Activated CD8-positive, alpha-beta memory T cell treated with anti-CD3 and anti-CD28 coated beads for 36 hours (primary cell): Measurements from ENCODE around the gene KAT8. TPM values are rescaled to one million over a fixed set of nuclear protein-coding genes. Genes with fewer than 3 reads are reported as not detected.

Experiments
- CTCF ChIA-PET: fragments of 350-600 bp; sonication (Branson Sonifier 250); formaldehyde crosslinking; loops from one replicate; lab custom pipeline; 2021; ENCODE audit warnings: antibody characterized with exemption; lab: Charles Lee
- POLR2A ChIA-PET: fragments of 350-600 bp; sonication (Branson Sonifier 250); formaldehyde crosslinking; loops from one replicate; lab custom pipeline; 2021; ENCODE audit warnings: antibody characterized with exemption; lab: Charles Lee
- total RNA-seq, 2 experiments: library from RNA; stranded (reverse); gene quantifications; one replicate each; pipeline ENCODE4 v1.2.3, GENCODE V29; 2021

The KAT8 gene
- 10 to 100 TPM; 53.1 to 54.8 TPM for total RNA-seq

DNA sequence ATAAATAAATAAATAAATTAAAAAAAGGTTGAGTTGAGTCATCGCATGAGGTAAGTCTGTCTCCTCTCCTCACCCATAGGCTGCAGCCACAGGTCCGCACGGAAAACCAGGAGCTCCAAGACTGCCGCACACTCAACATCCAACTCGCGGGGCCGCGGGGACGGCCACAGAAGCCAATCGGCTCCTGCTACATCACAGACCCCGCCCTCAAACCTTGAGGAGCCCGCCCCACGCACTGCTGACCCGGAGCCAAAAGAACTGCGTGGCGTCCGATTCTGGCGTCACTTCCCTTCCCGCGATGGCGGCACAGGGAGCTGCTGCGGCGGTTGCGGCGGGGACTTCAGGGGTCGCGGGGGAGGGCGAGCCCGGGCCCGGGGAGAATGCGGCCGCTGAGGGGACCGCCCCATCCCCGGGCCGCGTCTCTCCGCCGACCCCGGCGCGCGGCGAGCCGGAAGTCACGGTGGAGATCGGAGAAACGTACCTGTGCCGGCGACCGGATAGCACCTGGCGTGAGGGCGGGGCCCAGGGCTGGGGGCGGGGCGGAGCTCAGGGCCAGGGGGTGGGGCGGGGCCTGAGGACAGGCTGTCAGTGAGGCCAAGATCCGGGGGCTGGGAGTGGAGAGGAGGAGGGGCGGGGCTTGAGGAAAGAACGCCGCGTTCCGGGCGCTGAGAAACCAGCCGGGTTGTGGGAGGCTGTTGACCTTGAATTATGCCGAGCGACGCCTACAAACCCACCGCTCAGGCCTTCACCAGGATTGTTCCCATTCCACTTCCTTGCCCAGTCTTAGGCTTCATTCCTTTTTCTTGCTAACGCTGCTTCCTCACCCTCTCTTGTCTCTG lies at the start of gene KAT8:
KAT8 (plus strand) TSS at position 281 of the 839 bp plus-strand sequence; CDS start at position 299, 18 bp downstream.
- CTCF ChIA-PET, result interaction anchor here (1.3 to 2.0 kb wide), 2 partner anchors 24 to 132 kb away, joined by 5 to 8 read pairs; partner anchors contain the start of gene HSD3B7
- POLR2A ChIA-PET, result interaction anchor here (0.5 to 3.2 kb wide), 9 partner anchors 9 to 84 kb away, joined by 3 to 27 read pairs (median 4); partner anchors contain the start of genes BCKDK, FUS, STX4 and ZNF646

DNA sequence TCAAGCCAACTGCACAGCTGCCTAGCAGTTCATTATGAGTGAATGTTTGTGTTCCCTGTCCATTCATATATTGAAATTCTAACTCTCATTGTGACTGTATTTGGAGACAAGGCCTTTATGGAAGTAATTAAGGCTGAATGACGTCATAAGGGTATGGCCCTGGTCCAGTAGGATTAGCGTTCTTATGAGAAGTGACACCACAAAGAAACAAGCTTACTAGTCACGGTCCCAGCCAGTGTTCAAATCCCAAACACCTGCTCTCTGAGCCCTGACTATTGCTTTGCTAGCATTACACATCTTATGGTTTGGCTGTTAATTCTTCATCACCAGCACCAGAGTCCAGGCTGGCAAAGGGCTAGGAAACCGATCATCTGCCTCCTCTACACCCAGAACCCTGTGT lies 45.6 kb upstream of the KAT8 start:
- ChIA-PET POLR2A (no interaction called here), CTCF (no interaction called here)

DNA sequence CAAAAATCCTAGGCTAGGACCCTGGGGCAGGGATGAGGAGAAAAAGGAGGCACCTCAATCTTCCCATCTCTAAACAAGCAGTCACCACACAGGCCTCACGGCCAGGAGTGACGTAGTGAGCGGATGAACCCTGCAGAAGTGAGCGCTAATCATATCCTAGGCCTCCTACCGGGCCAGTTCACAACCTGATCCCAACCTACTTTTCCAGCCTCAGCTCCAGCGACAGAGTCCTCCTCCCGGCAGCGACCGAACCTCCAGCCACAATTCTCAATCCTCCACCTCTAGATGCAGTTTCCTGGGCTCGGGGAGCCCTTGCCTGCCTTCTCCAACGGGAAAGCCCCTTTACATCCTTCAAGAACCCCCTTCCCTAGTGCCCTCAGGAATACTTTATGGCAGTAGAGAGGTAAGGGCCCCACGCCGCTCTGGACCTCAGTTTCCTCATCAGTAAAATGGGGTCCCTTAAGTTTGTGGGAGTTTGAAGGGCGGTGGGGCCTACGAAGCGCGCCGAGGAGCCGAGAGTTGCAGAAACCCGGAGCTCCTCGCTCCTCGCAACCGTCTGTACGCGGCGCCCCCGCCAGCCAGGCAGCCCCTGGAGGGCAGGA lies 44.8 kb upstream of the KAT8 start:
- CTCF ChIA-PET, result interaction anchor here (0.7 to 1.2 kb wide), 4 partner anchors 70 to 108 kb away, joined by 3 read pairs; no protein-coding TSS in a partner anchor
- POLR2A ChIA-PET, result interaction anchor here (0.6 to 2.0 kb wide), 6 partner anchors 41 to 615 kb away, joined by 3 to 11 read pairs (median 3); partner anchors contain the start of genes FUS and KAT8

DNA sequence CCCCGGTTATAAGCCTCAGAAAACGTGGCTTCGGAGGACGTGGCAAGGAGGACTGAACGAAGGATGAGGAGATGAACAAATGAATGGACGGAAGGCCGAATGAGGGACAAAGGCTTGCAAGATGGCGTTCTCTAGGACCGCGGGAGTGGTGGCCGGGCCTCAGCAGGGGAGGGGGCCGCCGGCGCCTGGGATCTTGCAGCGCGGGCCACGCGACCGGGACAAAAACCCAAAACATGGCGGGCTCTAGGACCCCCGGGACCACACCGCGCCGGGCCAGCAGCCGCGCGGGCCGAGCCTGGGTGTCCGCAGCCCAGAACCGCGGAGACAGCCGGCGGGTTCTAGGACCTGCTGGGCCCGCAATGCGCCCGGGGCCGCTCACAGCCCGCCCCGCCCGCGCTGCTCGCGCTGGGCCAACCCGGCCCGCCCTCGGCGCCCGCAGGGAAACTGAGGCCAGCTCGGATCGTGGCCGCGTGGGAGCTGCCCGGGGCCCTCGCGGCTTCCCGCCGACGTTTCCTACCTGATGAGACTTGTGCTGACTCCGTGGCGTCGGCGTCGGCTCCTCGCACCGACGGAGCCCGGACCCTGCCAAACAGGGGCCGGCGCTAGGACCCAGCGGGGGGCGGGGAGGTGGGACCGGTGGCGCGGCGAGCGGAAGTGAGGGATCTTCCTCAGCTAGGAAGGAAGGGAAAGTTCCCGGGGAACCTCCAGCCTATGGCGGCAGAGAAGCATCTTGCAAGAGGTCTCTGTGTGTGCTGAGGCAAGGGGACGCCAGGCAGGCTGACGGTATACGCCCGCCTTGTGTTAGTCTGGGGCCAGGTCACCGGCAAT lies 44.1 kb upstream of the KAT8 start:
- ChIA-PET POLR2A (interaction anchor here (0.6 to 2.0 kb wide), 13 partner anchors 8 to 385 kb away, joined by 3 to 11 read pairs (median 4); partner anchors contain the start of genes ARMC5, FUS, KAT8 and SETD1A), CTCF (interaction anchor here (0.6 to 1.6 kb wide), 11 partner anchors 10 to 119 kb away, joined by 3 to 8 read pairs (median 3); partner anchors contain the start of genes HSD3B7 and VKORC1)

DNA sequence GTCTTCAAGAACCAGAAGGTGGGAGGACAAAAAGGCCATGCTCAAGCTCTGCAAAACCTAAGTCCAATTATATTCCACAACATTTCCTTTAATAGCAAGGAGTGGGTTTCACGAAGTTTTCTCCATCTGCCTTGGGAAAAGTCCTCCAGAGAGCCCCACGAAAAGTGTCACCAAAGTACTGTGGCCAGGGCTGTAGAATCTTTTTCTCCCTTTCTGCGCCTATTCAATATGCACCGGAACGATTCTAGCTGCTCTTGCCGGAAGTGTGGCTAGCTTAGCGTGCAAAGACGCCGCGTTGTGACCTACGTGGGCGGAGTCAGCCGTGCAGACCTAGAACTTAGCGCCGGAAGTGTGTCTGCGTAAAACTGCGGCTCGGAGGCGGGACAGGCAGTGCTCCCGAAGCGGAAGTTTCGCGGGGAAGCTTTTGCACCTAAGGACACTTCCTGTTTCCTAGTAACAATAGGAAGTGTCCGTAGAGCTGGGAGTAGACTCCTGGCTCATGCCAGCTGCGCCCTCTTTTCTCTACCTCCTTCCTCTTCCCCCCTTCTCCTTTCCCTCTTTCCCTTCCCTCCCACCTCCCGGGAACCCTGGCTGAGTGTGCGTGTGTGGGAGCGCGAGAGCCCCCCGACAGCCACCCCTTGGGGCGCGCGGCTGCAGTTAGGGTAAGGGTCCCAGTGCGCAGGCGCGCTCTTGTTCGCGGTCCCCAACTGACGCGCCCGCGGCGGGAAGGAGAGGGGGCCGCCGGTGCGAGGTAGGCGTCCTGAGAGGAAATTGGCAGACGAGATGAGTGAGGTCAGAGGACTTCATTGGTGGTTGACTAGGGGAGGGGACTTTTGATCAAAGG lies 43.3 kb upstream of the KAT8 start, which contains the start of the genes ZNF646 and ZNF668:
ZNF646 (plus strand) TSS at position 453 of the 844 bp plus-strand sequence. CDS start 1,903 bp downstream, outside the sequence.
ZNF668 (minus strand) TSS at position 271 of the 844 bp plus-strand sequence. CDS start 9,781 bp downstream, outside the sequence.
- ChIA-PET POLR2A (interaction anchor here (0.8 to 2.0 kb wide), 11 partner anchors 9 to 385 kb away, joined by 3 to 11 read pairs (median 4); partner anchors contain the start of genes ARMC5, FUS, HSD3B7 and KAT8), CTCF (interaction anchor here (0.6 to 1.6 kb wide), 9 partner anchors 11 to 120 kb away, joined by 3 to 8 read pairs (median 3); partner anchors contain the start of genes HSD3B7 and VKORC1)

DNA sequence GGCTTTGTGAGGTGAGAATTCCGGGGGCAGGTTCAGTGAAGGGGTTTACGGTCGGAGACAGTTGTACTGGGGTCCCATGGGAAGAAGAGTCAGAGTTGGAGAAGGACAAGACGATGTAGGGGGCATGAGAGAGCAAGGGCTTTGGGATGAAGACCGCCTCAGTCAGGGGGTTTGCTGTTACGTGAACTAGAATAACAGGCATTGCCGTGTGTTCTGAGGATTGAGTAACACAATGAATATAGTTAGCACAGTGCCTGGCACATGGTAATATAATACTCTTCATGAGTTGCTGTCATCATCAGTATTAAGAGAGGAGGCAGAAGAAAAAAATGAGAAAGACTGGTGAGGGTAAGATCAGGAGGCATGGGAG lies 42.7 kb upstream of the KAT8 start:
- ChIA-PET CTCF (interaction anchor here (1.4 to 1.6 kb wide), 2 partner anchors 19 to 67 kb away, joined by 3 to 8 read pairs; partner anchors contain the start of gene VKORC1), POLR2A (interaction anchor here (0.8 to 2.0 kb wide), 8 partner anchors 10 to 384 kb away, joined by 3 to 11 read pairs (median 8); partner anchors contain the start of genes ARMC5, FUS, HSD3B7 and KAT8)

DNA sequence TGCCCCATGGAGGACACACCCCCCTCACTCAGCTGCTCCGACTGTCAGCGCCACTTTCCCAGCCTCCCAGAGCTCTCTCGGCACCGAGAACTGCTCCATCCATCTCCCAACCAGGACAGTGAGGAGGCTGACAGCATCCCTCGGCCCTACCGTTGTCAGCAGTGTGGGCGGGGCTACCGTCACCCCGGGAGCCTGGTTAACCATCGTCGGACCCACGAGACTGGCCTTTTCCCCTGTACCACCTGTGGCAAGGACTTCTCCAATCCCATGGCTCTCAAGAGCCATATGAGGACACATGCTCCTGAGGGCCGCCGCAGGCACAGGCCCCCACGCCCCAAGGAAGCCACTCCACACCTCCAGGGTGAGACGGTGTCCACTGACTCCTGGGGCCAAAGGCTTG lies 41.1 kb upstream of the KAT8 start:
- ChIA-PET POLR2A (no interaction called here), CTCF (interaction anchor here (0.9 kb wide), 1 partner anchor 232 kb away, joined by 3 read pairs; no protein-coding TSS in a partner anchor)

DNA sequence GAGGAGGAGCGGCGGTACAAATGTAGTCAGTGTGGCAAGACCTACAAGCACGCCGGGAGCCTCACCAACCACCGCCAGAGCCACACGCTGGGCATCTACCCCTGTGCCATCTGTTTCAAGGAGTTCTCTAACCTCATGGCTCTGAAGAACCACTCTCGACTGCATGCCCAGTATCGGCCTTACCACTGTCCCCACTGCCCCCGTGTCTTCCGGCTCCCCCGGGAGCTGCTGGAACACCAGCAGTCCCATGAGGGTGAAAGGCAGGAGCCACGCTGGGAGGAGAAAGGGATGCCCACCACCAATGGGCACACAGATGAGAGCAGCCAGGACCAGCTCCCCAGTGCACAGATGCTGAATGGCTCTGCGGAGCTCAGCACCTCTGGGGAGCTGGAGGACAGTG lies 40.4 kb upstream of the KAT8 start:
- POLR2A ChIA-PET, result no interaction called here
- CTCF ChIA-PET, result no interaction called here

DNA sequence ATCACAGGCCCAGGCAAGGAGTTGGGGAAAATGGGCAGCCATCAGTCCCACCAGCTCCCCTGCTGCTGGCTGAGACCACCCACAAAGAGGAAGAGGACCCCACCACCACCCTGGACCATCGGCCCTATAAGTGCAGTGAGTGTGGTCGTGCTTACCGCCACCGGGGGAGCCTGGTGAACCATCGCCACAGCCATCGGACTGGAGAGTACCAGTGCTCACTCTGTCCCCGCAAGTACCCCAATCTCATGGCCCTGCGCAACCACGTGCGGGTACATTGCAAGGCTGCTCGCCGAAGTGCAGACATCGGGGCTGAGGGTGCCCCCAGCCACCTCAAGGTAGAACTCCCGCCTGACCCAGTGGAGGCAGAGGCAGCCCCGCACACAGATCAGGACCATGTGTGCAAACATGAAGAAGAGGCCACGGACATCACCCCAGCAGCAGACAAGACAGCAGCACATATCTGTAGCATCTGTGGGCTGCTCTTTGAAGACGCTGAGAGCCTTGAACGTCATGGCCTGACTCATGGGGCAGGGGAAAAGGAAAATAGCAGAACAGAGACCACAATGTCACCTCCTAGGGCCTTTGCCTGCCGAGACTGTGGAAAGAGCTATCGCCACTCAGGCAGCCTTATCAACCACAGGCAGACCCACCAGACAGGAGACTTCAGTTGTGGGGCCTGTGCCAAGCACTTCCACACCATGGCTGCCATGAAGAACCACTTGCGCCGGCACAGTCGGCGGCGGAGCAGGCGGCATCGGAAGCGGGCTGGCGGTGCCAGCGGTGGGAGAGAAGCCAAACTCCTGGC lies 39.7 kb upstream of the KAT8 start:
- ChIA-PET CTCF (no interaction called here), POLR2A (no interaction called here)

DNA sequence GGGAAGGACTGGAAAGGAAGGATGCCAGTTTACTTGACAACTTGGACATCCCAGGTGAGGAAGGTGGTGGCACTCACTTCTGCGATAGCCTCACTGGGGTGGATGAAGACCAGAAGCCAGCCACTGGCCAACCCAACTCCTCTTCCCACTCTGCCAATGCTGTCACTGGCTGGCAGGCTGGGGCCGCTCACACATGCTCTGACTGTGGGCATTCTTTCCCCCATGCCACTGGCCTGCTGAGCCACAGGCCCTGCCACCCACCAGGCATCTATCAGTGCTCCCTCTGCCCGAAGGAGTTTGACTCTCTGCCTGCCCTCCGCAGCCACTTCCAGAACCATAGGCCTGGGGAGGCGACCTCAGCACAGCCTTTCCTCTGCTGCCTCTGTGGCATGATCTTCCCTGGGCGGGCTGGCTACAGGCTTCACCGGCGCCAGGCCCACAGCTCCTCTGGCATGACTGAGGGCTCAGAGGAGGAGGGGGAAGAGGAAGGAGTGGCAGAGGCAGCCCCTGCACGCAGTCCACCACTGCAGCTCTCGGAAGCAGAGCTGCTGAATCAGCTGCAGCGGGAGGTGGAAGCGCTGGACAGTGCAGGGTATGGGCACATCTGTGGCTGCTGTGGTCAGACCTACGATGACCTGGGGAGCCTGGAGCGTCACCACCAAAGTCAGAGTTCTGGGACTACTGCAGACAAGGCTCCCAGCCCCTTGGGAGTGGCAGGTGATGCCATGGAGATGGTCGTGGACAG lies 38.7 kb upstream of the KAT8 start:
- ChIA-PET POLR2A (no interaction called here), CTCF (interaction anchor here (0.8 kb wide), 1 partner anchor 17 kb away, joined by 3 read pairs; no protein-coding TSS in a partner anchor)

DNA sequence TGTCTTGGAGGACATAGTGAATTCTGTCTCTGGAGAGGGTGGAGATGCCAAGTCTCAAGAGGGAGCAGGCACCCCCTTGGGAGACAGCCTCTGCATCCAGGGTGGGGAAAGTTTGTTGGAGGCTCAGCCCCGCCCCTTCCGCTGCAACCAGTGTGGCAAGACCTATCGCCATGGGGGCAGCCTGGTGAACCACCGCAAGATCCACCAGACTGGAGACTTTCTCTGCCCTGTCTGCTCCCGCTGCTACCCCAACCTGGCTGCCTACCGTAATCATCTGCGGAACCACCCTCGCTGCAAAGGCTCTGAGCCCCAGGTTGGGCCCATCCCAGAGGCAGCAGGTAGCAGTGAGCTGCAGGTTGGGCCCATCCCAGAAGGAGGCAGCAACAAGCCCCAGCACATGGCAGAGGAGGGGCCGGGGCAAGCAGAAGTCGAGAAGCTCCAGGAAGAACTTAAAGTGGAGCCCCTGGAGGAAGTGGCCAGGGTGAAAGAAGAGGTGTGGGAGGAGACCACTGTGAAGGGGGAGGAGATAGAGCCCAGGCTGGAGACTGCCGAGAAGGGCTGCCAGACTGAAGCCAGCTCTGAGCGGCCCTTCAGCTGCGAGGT lies 38.0 kb upstream of the KAT8 start:
- POLR2A ChIA-PET, result no interaction called here
- CTCF ChIA-PET, result interaction anchor here (0.8 kb wide), 1 partner anchor 16 kb away, joined by 3 read pairs; no protein-coding TSS in a partner anchor

DNA sequence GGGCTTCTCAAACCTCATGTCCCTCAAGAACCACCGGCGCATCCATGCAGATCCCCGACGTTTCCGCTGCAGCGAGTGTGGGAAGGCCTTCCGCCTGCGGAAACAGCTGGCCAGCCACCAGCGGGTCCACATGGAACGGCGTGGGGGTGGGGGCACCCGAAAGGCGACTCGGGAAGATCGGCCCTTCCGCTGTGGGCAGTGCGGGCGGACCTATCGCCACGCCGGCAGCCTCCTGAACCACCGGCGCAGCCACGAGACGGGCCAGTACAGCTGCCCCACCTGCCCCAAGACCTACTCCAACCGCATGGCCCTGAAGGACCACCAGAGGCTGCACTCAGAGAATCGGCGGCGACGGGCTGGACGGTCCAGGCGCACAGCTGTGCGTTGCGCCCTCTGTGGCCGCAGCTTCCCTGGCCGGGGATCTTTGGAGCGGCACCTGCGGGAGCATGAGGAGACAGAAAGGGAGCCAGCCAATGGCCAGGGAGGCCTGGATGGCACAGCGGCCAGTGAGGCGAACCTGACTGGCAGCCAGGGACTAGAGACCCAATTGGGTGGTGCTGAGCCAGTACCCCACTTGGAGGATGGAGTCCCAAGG lies 37.3 kb upstream of the KAT8 start:
- CTCF ChIA-PET, result interaction anchor here (0.8 kb wide), 1 partner anchor 15 kb away, joined by 3 read pairs; no protein-coding TSS in a partner anchor
- POLR2A ChIA-PET, result no interaction called here

DNA sequence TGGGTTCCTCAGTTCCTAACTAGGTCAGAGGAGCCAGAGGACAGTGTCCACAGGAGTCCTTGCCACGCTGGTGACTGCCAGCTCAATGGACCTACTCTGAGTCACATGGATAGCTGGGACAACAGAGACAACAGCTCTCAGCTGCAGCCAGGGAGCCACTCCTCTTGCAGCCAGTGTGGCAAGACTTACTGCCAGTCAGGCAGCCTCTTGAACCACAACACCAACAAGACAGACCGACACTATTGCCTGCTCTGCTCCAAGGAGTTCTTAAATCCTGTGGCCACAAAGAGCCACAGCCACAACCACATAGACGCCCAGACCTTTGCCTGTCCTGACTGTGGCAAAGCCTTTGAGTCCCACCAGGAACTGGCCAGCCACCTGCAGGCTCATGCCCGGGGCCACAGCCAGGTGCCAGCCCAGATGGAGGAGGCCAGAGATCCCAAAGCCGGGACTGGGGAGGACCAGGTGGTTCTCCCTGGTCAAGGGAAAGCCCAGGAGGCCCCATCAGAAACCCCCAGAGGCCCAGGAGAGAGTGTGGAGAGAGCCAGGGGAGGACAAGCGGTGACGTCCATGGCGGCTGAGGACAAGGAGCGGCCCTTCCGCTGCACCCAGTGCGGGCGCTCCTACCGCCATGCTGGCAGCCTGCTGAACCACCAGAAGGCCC lies 36.6 kb upstream of the KAT8 start:
- ChIA-PET POLR2A (no interaction called here), CTCF (no interaction called here)

DNA sequence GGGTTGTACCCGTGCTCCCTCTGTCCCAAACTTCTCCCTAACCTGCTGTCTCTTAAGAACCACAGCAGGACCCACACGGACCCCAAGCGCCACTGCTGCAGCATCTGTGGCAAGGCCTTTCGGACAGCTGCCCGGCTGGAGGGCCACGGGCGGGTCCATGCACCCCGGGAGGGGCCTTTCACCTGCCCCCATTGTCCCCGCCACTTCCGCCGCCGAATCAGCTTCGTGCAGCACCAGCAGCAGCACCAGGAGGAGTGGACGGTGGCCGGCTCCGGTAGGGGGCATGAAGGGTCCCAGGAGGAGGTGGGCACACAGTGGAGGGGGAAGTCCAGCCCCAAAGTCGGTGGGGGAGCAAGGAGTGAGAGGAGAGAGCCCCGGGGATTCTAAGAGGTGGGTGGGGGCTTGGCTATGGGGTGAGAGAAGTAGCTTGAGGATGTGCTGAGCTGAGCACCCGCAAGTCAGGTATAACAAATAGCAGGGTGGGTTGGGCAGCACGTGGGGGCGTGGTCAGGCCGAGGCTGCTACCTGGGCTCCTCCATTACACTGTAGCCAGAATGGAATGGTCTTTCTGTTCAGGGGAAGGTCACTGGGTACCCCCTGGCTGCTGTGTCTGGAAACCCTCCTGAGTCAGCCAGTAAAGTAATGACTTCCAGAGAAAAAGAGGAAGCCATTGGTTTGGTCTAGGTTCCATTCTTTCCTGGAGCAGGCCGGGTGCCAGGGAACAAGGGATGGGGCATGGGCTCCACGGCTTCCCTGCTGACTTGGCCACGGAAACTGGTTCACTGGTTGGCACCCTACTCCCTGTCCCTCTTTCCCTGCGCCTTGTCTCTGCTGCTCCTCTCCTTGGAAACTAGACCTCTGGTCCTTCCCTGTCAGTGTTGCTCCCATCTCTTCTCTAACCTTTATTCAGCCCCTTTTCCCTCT lies 35.8 kb upstream of the KAT8 start:
- ChIA-PET CTCF (no interaction called here), POLR2A (no interaction called here)
